ENCODE results near the gene TUT1.

- TF ChIP-seq POLR2A (IDR thresholded peaks at IDR 0.05) (no peak), CTCF (IDR thresholded peaks at IDR 0.05) (no peak)
Observed at GRCh38 chr11:62632492-62632891, 41.2 kb upstream of the TUT1 start.
